Tongue (tissue), 2 donors: Measurements from ENCODE around the gene PEDS1. TPM values are rescaled to one million over a fixed set of nuclear protein-coding genes. Genes with fewer than 3 reads are reported as not detected.
"Not testable (repeated sequence)": the region's sequence is repeated elsewhere in the genome, so short reads cannot be mapped to it uniquely, and the experiment has no call there.

Experiments
- DNase-seq: peaks from one replicate; pipeline ENCODE4 v3.0.0-alpha.2; 2015
- total RNA-seq: library from RNA; depleted of rRNA; stranded (reverse); fragments of >200 nt; gene quantifications from one replicate; pipeline ENCODE4 v1.2.3, GENCODE V29; 2014

PEDS1 gene
- total RNA-seq, 1 donor from 2014 or later = 18.6 TPM

DNA sequence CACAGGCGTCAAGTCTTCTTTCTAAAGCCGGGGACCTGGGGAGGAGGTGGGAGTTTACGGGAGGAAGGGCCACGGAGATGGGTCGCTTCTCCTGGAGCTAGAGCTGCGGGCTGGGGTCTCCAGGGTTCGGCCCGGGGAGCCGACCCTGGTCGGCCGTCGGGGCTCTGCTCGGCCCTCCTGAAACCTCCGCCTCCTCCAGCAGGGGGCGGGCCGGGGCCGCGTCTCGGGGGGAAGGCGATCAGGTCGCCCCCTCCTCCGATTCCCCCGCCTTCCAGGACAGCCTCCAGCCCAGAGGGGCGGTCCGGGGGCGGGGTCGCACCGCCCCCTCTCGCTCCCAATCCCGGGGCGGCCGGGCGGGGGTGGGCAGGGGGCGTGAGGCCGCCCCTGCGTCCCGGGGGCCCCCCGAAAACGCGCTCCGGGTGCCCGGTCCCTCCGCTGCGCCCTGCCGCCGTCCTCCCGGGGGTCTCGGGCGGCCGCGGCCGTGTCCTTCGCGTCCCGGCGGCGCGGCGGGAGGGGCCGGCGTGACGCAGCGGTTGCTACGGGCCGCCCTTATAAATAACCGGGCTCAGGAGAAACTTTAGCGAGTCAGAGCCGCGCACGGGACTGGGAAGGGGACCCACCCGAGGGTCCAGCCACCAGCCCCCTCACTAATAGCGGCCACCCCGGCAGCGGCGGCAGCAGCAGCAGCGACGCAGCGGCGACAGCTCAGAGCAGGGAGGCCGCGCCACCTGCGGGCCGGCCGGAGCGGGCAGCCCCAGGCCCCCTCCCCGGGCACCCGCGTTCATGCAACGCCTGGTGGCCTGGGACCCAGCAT, 36.9 kb upstream of the PEDS1 start, which contains the start of gene CEBPB:
CEBPB (plus strand) TSS at position 580 of the 814 bp plus-strand sequence; CDS start at position 784, 204 bp downstream.
- DNase-seq = peak; percentile 95

DNA sequence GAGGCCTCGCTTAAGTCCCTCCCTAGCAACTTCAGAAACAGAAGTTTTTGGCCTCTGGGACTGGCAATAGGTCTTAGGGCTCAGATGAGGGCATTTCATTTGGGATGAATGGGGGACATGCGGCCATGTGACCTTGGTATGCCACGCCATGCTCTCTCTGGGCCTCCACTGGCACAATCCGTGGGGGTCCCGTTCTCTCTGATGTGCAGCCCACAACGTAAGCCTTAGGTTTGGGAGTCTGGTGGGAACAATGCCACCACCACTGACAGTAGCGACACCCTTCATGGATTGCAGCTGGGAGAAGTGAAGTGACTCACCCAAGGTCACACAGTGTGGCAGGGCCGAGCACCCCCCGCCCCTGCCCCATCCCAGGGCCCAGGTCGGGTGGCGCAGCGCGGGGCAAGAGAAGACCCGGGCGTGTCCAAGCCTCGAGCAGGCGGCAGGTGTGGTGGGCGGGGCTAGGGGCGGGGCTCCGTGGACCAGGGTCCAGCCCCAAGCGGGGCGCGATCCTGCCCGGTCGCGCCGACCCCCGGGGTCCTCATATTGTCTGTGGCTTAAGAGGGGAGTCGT, 36.2 kb upstream of the PEDS1 start:
- DNase-seq = no peak

DNA sequence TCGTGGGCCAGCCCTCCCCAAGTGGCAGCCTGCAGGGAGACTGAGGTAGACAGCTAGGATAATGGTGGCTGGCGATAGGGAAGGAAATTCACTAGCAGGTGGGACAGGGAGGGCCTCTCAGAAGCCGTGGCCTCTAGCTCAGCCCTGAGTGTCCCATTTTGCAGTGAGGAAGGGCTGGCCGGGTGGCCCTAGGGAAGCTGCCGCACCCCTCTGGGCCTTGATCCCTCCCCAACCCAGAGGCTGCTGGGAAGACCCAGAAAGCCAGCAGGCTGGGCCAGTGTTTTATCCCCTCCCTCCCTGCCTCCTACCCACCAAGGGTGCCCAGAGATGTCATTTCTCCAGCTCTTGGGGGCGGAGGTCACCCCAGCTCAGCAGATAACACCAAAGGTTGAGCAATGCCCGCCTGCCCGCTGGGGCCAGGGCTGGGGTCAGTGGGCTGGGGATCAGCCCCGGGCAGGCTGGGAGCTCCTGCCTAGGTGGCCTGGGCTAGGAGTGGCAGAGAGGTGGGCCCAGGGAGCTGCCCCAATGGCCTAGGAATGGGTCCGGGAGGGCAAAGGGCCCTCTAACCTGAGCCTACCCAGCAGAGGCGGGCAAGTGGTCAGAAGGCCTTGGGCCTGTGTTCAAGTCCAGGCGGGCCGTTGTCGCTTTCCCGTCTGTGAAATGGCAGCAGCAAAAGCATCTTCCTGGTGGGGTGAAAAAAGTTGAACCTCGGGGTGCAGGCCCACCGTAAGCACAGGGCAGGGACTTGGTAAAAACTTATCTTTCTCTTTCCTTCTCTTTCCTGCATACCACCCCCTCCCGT, 35.6 kb upstream of the PEDS1 start:
- no peak for DNase-seq

DNA sequence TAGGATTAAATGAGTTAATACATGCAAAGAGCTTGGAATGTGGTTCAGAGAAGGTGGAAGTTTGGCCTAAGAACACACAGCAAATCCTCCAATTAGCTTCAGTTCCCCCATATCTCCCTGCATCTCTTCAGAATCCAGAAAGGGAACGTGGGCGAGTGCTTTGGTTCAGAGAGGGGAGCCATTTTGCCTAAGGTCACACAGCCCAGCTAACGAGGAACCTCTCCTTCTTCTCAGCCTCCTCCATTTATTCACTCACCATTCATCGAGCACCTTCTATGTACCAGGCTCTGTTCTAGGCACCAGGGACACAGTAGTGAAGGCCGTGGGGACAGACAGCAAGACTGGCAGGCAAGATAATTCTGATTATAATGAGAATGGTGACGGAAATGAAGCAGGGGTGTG, 34.8 kb upstream of the PEDS1 start:
- no peak for DNase-seq

DNA sequence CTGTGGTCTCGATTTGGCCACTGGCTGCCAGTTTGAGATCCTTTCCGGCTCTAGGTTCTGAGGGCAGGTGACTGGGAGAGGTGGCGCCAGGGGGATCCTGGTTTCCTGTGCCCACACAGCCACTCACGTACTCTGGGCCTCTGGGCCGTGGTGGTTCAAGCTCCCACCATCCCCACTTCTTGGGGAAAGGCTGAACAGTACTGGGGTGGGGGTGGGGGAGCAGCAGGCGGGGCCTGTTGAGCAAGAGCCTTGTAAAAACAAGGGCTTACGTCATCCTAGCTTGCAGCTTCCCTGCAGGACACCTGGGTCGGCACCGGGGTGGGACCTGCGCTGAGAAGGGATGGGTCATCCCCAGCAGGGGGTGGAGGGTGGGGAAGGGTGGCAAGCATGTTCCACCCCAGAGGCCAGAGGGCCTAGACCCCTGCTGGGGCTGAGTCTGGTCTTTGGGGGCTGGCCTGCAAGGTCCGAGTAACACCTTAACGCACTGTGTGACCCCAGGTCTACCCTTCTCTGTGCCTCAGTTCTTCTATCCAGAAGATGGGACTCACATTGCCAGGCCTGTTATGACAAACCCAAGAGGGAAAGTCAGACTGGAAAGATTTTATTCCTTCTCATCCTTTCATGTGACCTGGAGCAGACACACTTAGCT, 34.0 kb upstream of the PEDS1 start:
- peak; percentile 24 for DNase-seq

DNA sequence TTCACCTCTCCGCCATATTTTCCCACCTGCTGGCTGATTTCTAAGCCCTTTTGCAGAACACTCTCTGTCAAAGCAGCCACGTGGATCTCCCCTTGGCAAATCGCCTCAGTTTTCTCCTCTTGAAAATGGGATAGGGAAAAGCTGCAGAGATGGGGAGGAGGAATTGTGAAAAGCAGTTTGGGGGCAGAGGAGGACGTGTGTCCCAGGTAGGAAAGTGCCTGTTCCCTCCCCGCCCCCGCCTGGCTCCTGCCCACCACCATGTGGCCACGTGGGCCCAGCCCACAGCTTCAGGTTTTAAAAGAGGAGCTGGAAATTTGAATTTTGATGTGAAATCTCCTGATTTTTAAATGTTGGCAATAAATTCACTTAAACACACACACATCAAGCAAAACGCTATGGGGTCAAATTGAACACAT, 33.5 kb upstream of the PEDS1 start:
- DNase-seq = no peak

DNA sequence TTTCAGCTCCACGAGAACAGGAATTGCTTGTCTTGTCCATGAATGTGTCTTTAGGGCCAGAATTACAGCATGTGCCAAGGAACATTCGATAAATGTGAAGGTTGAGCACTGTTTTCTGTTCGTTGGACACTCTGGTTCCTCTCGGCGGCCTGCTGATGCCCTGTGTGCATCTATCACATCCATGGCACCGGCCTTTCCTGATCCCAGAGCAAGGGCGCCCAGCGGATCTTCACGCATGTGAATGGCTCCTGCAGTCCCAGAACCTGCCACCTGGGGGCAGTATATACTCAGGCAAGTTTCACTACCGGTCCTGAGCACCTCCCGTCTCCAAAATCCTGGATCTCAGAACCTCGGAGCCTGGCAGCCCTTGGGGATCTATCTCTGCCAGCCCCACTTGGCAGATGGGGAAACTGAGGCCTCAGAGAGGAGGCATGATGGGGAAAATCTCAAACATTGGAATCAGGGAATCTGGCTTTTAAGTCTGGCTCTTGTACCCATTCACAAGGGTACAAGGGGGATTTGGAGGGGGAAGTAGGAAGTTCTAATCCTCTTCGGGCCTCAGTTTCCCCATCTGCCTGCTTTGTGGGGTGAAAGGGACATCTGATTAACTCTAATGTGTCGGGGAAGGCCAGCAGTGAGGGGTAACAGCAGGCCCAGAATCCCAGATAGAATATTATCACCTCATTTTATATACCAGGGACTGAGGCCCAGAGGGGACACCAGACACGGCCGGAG, 32.8 kb upstream of the PEDS1 start:
- peak; percentile 94 for DNase-seq

DNA sequence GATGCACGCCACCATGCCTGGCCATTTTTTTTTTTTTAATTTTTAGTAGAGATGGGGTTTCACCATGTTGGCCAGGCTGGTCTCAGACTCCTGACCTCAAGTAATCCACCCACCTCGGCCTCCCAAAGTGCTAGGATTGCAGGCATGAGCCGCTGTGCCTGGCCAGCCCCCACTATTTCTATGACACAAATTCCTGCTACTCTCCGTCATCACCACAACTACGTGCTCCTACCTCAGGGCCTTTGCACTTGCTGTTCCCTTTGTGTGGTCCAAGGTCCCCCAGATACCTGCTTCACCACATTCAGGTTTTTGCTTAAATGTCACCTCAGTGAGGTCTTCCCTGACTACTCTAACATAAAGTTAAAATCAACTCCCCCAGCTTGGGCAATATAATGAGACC, 31.9 kb upstream of the PEDS1 start:
- no peak for DNase-seq

DNA sequence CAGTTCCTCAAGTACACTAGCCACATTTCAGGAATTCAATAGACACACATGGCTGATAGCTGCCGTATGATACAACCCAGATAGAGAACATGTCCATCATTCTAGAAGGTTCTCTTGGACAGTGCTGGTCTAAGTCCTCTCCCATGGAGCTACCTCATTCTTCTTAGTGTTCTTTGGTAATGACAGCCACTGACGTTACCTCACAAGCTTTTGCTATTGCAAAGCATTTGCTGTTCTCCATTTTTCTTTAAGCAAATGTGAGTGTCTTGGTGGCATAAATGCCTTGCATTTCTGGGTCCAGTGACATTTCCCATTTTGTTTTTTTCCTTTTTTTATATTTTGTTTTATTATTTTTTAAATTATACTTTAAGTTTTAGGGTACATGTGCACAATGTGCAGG, 28.8 kb upstream of the PEDS1 start:
- DNase-seq = no peak

DNA sequence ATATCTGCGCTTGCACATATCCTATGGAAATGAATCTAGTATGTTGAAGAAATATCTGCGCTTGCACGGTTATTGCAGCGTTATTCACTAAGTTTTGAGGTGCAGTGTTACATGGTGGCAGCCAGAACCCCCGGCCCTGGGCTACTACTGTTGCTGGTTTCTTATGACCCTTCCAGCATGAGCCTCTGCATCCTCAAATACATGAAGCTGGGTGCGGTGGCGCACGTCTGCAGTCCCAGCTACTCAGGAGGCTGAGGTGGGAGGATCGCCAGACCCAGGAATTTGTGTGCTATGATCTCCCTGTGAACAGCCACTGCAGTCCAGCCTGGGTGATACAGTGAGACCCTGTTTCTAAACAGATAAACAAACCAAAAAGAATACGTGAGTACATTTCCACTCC, 27.8 kb upstream of the PEDS1 start:
- no peak for DNase-seq

DNA sequence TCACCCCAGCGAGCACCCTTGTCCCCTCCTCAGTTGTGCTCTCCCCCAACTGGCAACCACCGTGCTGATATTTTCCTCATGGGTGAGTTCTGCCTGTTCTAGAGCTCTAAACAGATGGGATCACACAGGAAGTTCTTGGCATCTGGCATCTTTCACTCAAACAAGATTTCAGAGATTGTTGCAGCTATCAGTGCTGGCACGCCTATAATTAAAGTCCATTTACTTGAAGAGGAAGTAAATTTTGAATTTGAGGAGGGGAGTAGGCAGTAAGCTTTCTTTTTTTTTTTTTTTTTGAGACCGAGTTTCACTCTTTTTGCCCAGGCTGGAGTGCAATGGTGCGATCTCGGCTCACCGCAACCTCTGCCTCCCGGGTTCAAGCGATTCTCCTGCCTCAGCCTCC, 25.1 kb upstream of the PEDS1 start:
- not testable (repeated sequence) for DNase-seq

DNA sequence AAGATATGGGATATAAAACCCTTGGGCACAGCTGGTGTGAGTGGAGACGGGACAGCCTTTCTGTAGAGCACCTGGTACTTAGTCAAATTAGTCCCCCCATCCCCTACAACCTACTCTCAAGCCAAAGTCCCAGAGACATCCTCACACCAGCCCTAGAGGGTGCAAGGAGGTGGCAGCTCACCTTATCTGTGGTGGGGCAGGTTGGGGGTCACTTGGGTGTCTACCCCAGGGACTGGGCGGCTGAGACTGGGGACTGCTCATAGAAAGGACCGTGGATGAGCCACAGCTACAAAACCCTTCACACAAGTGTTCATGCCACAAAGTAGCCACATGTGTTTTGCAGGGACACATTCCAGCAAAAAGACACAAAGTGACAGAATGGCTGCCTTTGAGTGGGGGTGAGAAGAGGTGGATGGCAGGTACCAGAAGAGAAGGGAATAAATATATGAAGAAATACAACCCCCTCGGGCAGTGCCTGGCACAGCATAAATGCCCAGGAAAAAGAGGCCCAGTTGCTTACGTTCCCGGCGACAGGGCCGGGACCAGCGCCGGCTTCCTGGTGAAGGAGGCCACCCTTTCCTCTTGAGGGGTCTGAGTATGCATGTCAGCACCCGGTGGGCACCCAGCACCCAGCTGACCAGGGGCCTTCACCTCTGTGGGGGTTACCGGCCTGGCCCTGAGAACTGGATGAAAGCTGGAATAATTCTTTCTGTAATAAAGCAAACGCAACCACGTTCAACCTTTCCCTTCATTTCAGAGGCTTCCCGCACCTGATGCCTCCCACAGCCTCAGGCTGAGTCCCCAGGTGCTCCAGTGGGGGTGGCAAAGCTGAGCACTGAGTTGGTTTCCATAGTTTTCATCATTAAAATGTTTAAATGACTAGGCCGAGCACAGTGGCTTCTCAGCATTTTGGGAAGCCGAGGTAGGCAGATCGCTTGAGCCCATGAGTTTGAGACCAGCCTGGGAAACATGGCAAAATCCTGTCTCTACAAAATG, 22.7 kb upstream of the PEDS1 start:
- no peak for DNase-seq

DNA sequence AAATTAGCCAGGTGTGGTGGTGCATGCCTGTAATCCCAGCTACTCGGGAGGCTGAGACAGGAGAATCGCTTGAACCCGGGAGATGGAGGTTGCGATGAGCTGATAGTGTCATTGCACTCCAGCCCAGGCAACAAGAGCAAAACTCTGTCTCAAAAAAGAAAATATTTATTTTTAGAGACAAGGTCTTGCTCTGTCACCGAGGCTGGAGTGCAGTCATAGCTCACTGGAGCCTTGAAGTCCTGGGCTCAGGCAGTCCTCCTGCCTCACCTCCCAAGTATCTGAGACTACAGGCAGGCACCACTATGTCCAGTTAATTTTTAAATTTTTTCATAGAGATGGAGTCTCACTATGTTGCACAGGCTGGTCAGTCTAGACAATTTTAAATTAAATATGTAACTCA, 20.9 kb upstream of the PEDS1 start:
- DNase-seq = no peak

DNA sequence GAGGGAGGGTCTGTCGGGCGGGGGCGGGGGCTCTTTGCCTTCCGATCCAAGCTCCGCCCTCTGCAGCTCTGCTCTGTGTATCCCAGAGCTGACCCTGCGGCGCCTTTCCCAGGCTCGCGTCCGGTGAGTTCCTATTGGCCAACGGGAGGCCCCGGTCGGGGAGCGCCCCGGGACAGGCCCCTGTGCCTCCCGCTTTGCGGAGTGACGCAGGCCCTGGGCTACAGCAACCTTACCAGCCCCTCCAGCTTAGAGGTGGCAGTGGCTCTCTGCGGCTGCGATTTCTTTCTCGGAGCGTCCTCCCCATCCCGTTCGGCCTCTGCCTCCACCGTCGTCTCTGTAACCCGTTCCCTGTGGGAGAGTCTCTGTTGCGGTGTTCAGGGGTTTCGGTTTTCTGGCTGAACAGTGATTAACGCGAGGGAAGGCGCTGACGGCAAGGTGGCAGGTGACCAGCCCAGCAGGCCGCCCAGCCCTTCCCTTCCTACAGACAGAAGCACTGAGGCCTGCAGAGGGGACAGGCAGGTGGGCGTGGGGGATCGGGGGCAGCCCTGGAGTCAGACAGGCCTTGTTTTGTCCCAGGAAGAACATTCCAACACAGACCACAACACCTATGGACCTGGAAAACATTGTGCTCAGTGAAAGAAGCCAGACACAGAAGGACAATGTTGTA, 19.0 kb upstream of the PEDS1 start:
- peak; percentile 87 for DNase-seq

DNA sequence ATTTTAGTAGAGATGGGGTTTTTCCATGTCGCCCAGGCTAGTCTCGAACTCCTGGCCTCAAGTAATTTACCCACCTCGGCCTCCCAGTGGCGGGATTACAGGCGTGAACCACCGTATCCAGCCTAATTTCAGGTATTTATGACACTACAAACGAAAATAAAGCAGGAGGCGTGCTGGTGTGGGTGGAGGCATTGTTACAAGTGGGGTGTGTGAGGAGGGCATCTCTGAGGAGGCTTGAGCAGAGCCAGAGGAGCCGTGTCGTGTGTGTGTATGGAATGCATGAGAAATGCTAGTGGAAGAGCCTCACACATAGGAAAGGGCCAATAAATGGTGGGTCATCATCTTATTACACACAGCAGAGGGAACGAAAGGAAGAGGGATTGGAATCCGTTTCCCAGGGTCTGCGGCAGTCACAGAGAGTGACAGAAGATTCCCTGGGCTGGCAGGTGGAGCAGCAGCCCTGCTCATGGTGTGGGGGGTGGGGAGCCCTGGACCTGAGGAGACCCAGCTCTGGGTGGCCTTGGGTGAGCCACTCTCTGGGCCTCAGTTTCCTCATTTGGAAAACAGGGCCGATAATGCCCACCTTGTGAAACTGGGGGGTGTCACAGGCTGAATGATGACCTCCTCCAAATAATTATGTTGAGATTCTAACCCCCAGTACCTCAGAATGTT, 17.2 kb upstream of the PEDS1 start:
- DNase-seq = no peak

DNA sequence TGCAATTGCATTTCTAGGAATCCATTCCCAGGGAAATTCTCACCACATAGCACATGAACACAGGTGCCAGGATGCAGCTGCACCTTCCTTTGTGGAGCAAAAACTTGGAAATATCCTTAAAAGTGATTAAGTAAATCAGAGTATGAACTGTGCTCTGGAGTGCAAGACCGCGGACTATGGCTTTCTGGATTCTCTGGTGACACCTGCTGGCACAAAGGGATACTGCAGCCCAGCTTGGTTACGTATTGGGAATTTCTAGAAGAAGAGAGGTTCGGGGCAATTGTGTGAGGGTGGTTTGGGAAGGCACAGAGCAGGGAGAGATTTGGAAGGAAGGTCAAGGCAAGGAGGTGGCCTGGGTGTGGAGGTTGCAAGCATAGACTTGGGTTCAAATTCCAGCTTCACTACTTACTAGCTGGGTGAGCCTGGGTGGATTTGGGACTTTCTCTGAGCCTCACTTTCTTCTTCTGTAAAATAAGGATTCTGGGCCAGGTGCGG, 15.9 kb upstream of the PEDS1 start:
- peak; percentile 86 for DNase-seq

DNA sequence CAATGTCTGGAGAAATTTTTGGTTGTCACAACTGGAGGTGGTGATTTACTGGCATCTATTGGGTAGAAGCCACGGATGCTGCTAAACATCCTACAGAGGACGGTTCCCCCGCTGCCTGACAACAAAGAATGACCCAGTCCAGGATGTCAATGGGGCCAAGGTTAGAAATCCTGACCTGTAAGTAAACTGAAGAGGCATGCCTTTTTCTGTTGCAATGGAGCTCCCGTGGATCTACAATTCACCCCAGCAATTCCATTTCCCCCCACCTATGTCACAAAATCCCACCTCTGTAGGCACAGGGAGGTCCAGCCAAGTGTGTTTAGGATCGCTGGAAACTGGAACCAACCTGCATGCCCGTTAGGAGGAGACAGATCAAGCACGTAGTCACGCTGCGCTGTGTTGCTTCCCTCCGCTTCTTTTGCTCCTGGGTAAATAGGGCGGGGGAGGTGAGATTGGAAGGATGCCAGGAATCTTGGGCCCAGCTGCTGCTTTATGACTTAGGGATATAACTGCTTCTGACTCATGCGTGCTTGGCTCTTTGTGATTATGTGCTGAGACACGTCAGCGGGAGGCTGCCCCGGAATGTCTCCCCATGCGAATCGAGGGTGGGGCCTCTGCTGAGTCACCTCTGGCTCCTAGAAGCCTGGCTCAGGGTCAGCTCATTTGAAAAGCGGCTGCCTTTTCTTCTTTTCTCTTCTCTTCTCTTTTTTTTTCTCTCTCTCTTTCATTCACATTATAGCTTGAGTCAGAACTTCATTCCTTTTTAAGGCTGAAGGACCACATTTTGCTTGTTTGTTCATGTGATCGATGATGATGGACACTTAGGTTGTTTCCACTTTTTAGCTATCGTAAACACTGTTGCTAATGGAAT, 12.4 kb upstream of the PEDS1 start:
- DNase-seq = peak; percentile 99
